SK-N-DZ (cell line): Measurements from ENCODE around the gene GSDMA.
"Not testable (repeated sequence)": the region's sequence is repeated elsewhere in the genome, so short reads cannot be mapped to it uniquely, and the experiment has no call there.

Experiments
- DNase-seq: peaks from one replicate; pipeline ENCODE4 v3.0.0-alpha.2; 2015; ENCODE audit warnings: low spot score

GSDMA gene

GRCh38 chr17:39996162-39996561, 33.4 kb downstream of the GSDMA start:
- DNase-seq: no peak

DNA sequence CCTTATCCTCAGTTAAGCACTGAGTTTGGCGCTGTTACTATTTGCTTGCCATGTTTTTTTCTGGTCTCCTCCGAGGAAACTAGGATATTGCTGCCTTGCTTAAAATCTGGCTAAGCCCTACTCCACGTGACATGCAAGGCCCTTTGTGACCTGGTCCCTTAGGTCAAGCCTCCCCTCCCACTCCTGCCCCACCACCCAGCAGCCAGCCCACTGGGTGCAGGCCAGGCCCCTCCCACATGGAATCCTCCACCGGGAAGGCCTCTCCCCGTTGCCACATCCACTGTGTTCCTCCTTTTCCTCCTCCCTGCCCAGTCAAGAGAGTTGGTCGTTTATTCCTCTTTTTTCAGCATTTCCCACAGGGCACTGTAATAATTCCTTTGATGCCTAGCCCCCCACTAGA, 34.0 kb downstream of the GSDMA start:
- no peak for DNase-seq

DNA sequence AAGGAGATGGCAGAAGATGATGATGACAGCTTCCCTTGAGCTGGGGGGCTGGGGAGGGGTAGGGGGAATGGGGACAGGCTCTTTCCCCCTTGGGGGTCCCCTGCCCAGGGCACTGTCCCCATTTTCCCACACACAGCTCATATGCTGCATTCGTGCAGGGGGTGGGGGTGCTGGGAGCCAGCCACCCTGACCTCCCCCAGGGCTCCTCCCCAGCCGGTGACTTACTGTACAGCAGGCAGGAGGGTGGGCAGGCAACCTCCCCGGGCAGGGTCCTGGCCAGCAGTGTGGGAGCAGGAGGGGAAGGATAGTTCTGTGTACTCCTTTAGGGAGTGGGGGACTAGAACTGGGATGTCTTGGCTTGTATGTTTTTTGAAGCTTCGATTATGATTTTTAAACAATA, 34.7 kb downstream of the GSDMA start:
- no peak for DNase-seq

DNA sequence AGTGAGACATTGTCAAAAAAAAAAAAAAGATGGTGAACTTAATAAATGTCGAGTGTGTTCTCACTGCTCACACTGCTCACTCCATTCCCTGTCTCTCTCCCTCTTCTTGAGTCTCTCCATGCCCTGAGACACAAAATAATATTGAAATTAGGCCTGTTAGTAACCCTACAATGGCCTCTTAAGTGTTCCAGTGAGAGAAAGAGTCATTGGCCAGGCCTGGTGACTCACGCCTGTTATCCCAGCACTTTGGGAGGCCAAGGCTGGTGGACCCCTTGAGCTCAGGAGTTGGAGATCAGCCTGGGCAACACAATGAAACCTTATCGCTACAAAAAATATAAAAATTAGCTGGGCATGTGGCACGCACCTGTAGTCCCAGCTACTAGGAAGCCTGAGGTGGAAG, 36.3 kb downstream of the GSDMA start:
- DNase-seq: no peak

- no peak for DNase-seq
Measured at GRCh38 chr17:40000161-40000560, 37.4 kb downstream of the GSDMA start.

DNA sequence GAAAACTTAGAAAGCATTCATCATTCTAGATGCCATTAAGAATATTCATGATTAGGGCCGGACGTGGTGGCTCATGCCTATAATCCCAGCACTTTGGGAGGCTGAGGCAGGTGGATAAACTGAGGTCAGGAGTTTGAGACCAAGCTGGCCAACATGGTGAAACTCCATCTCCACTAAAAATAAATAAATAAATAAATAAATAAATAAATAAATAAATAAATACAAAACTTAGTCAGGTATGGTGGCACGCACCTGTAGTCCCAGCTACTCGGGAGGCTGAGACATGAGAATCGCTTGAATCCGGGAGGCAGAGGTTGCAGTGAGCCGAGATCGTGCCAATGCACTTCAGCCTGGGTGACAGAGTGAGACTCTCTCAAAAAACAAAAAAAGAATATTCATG, 38.5 kb downstream of the GSDMA start:
- not testable (repeated sequence) for DNase-seq

DNA sequence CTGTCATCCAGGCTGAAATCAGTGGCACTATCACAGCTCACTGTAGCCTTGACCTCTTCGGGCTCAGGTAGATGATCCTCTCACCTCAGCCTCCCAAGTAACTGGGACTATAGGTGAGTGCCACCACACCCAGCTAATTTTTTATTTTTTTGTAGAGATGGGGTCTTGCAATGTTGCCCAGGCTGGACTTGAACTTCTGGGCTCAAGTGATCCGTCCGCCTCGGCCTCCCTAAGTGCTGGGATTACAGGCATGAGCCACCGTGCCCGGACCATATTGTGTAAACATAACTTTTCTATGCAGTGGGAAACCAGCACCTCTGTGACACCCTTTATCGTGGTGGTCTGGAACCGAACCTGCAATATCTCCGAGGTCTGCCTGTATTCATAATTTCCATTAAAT, 41.3 kb downstream of the GSDMA start:
- no peak for DNase-seq

DNA sequence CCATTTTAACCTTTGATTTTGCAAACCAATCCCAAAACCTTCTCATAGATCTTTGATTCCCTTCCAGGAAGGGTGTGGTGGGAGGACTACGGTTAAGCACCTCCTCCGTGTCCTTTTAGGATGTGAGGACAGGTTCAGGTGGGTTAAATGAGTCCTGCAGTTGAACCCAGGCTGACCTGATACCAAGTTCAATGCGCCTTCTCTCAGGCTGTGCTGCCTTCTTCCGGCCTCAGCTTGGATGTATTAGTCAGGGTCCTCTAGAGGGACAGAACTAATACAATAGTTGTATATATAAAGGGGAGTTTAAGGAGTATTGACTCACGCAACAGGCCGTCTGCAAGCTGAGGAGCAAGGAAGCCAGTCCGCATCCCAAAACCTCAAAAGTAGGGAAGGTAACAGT, 41.9 kb downstream of the GSDMA start:
- no peak for DNase-seq

- DNase-seq: no peak
Measured at GRCh38 chr17:40005520-40005919, 42.7 kb downstream of the GSDMA start.

DNA sequence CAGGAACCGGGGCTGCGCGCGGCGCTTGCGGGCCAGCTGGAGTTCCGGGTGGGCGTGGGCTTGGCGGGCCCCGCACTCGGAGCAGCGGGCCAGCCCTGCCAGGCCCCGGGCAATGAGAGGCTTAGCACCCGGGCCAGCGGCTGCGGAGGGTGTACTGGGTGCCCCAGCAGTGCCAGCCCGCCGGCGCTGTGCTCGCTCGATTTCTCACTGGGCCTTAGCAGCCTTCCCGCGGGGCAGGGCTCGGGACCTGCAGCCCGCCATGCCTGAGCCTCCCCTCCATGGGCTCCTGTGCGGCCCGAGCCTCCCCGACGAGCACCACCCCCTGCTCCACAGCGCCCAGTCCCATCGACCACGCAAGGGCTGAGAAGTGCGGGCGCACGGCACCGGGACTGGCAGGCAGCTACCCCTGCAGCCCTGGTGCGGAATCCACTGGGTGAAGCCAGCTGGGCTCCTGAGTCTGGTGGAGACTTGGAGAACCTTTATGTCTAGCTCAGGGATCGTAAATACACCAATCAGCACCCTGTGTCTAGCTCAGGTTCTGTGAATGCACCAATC, 48.2 kb downstream of the GSDMA start:
- not testable (repeated sequence) for DNase-seq

DNA sequence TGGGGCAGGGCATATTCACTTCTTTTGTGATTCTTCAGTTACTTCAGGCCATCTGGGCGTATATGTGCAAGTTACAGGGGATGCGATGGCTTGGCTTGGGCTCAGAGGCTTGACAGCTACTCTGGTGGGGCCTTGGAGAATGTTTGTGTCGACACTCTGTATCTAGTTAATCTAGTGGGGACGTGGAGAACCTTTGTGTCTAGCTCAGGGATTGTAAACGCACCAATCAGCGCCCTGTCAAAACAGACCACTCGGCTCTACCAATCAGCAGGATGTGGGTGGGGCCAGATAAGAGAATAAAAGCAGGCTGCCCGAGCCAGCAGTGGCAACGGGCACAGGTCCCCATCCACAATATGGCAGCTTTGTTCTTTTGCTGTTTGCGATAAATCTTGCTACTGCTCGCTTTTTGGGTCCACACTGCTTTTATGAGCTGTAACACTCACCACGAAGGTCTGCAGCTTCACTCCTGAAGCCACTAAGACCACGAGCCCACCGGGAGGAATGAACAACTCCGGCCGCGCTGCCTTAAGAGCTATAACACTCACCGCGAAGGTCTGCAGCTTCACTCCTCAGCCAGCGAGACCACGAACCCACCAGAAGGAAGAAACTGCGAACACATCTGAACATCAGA, 49.3 kb downstream of the GSDMA start:
- DNase-seq: not testable (repeated sequence)

- DNase-seq: no peak
Measured at GRCh38 chr17:40014375-40014980, 51.7 kb downstream of the GSDMA start.

DNA sequence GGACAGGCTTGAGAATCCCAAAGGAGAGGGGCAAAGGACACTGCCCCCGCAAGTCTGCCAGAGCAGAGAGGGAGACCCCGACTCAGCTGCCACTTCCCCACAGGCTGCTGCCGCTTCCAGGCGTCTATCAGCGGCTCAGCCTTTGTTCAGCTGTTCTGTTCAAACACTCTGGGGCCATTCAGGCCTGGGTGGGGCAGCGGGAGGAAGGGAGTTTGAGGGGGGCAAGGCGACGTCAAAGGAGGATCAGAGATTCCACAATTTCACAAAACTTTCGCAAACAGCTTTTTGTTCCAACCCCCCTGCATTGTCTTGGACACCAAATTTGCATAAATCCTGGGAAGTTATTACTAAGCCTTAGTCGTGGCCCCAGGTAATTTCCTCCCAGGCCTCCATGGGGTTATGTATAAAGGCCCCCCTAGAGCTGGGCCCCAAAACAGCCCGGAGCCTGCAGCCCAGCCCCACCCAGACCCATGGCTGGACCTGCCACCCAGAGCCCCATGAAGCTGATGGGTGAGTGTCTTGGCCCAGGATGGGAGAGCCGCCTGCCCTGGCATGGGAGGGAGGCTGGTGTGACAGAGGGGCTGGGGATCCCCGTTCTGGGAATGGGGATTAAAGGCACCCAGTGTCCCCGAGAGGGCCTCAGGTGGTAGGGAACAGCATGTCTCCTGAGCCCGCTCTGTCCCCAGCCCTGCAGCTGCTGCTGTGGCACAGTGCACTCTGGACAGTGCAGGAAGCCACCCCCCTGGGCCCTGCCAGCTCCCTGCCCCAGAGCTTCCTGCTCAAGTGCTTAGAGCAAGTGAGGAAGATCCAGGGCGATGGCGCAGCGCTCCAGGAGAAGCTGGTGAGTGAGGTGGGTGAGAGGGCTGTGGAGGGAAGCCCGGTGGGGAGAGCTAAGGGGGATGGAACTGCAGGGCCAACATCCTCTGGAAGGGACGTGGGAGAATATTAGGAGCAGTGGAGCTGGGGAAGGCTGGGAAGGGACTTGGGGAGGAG, 52.5 kb downstream of the GSDMA start, which contains the start of gene CSF3:
Gene CSF3 (plus strand): TSS at position 436 of the 993 bp plus-strand sequence. CDS start 35 bp downstream, at position 471.
- DNase-seq: no peak

- DNase-seq: no peak
Measured at GRCh38 chr17:40015998-40016985, 53.5 kb downstream of the GSDMA start.

GRCh38 chr17:40017422-40018080, 54.7 kb downstream of the GSDMA start:
- no peak for DNase-seq

DNA sequence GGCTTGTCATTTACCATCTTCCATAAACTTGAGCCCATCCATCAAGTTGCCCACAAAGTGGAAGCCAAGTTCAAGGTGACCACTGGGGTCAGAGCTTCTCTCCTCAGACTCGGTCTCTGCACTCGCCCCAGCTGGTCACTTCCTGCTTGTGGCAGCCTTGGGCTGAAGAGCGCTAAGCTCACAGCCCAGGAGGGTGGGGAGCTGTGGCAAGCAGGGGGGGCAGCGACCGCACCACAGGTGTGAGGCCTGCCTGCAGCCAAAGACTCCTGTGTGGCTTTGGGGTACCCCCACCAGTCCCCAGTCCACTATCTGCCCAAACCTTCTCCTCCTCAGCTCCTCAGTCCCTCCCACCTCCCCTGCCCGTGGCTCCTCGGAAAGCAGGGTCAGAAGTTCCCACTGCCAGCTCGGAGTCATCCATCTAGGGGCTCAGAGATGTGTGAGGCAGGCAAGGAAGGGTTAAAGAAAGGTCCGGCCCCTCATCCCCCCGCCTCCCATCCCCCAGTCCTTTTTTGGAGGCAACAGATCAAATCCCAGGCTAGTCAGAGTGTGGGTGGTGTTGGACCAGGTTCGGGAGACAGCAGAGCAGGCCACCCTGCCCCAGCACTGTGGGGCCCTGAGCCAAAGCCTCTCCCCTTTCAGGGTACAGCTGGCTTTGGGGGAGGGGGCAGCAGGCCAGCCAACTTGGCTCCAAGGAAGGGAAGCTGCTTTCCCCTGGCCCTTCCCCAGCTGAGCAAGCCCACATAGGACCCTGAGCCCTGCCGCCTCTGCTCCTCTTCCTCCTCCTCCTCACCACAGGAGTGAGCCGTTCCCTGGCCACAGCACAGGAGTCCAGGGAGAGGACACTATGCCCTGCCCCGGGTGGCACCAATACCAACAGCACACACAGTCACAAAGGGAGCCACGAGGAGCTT, 55.7 kb downstream of the GSDMA start:
- DNase-seq: no peak

GRCh38 chr17:40019140-40019991, 56.6 kb downstream of the GSDMA start:
- DNase-seq: no peak

- no peak for DNase-seq
Measured at GRCh38 chr17:40020146-40020545, 57.3 kb downstream of the GSDMA start.
